ENCODE measurements around the gene PRRC2A. TPM values are rescaled to one million over a fixed set of nuclear protein-coding genes. Genes with fewer than 3 reads are reported as not detected.
A peak's percentile ranks its signal among the peaks of the same experiment; 100 is the strongest.
"Not testable (repeated sequence)": the region's sequence is repeated elsewhere in the genome, so short reads cannot be mapped to it uniquely, and the experiment has no call there.

Gene PRRC2A
- total RNA-seq, 2 experiments from 2014 or later = 265 to 286 TPM

DNA sequence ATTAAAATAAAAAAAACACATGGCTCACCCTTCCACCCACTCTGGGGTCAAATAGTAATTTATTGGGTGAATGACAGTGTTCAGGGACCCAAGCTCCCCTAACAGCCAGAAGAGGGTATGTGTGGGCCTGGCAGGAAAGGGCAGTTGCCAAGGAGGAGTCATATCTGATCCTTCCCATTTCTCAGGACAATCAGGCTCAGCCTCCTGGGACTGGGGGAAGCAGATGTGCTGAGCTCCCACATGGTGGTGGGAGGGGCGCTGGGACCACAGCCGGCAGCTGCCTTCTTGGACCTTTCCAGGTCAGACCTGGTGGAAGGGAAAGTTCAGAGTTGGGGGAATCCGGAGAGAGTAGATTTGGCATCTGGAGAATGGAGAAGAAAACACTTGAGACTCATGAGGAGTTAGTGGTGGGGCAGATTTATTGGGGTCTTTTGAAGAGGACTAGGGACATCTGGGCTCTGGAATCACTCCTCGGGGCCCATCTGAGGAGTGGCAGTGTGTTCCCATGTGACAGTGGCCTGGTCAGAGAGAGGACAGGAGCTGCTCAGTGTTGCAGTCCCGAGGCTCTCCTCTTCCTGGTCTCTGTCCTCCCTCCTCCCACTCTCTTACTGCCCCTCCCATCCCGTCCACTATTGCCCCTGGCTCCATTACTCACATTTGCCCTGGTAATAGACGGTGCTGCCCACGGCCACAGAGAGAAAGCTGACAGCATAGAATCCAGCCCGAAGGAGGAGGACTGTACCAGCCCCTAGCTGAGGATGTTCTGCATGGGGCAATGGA, 31.5 kb upstream of the PRRC2A start:
- peak overlapping the region; percentile 71 for H3K27ac Mint-ChIP-seq
- peaks cover 25% of the 10 kb centered on the region for H3K36me3 Mint-ChIP-seq
- DNase-seq (no peak), ATAC-seq (no peak)
- no peaks in the 10 kb centered on the region for H3K27me3 Mint-ChIP-seq
- peak overlapping the region; percentile 9 for H3K4me3 Mint-ChIP-seq
- no peaks in the 10 kb centered on the region for H3K9me3 Mint-ChIP-seq (ENCODE audit: low read depth)
- H3K4me1 Mint-ChIP-seq = peaks cover 87% of the 10 kb centered on the region
- CTCF ChIA-PET = interaction anchor here (1.0 to 26.0 kb wide), 5 partner anchors 5 to 43 kb away, joined by 4 to 952 read pairs (median 931); partner anchors contain the start of genes AIF1, ATP6V1G2, DDX39B and LST1

GRCh38 chr6:31590691-31591090, 29.8 kb upstream of the PRRC2A start:
- not testable (repeated sequence) for H3K9me3 Mint-ChIP-seq (ENCODE audit: low read depth); DNase-seq; H3K4me3 Mint-ChIP-seq; H3K27me3 Mint-ChIP-seq; ATAC-seq
- peak overlapping the region; percentile 24 for H3K27ac Mint-ChIP-seq
- H3K36me3 Mint-ChIP-seq = peaks cover 25% of the 10 kb centered on the region
- peaks cover 78% of the 10 kb centered on the region for H3K4me1 Mint-ChIP-seq
- CTCF ChIA-PET = interaction anchor here (1.1 to 26.0 kb wide), 3 partner anchors 8 to 44 kb away, joined by 4 to 952 read pairs (median 931); partner anchors contain the start of genes ATP6V1G2, DDX39B, LST1 and LTB

DNA sequence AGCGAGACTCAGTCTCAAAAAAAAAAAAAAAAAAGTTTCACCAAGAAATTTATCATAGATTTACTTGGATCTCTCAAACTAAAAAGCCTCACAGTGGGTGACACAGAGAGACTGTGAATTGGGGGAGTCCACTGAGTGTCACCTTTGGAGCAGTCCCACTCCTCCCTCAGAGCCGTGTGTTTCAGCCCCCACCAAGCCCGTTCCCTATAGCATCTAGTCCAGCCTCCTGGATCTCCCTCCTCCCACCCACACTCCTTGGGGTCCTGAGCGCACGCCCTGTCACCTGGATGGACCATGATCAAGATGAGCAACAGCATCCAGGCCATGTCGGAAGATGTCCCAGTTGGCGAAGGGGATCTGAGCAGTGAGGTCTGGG, 28.1 kb upstream of the PRRC2A start:
- CTCF ChIA-PET = interaction anchor here (0.8 to 26.0 kb wide), 8 partner anchors 9 to 146 kb away, joined by 3 to 952 read pairs (median 24); partner anchors contain the start of genes ATP6V1G2, BAG6, DDX39B and LST1
- H3K27me3 Mint-ChIP-seq = no peaks in the 10 kb centered on the region
- peaks cover 22% of the 10 kb centered on the region for H3K36me3 Mint-ChIP-seq
- ATAC-seq (no peak), DNase-seq (no peak)
- peak overlapping the region; percentile 78 for H3K4me3 Mint-ChIP-seq
- H3K27ac Mint-ChIP-seq = peak overlapping the region; percentile 91
- H3K4me1 Mint-ChIP-seq = peaks cover 72% of the 10 kb centered on the region
- H3K9me3 Mint-ChIP-seq (ENCODE audit: low read depth) = no peaks in the 10 kb centered on the region

- Mint-ChIP-seq H3K27me3 (no peaks in the 10 kb centered on the region), H3K9me3 (ENCODE audit: low read depth) (no peaks in the 10 kb centered on the region), H3K4me3 (no peak overlapping the region), H3K4me1 (peaks cover 50% of the 10 kb centered on the region), H3K27ac (peak overlapping the region; percentile 34), H3K36me3 (no peaks in the 10 kb centered on the region)
- ATAC-seq (peak; percentile 65), DNase-seq (no peak)
- CTCF ChIA-PET = interaction anchor here (0.6 to 26.0 kb wide), 15 partner anchors 10 to 532 kb away, joined by 3 to 952 read pairs (median 11); partner anchors contain the start of genes AIF1, ATP6V1G2, DDX39B and LST1
These were observed 23.5 kb upstream of the PRRC2A start for GRCh38 chr6:31597006-31597405.

DNA sequence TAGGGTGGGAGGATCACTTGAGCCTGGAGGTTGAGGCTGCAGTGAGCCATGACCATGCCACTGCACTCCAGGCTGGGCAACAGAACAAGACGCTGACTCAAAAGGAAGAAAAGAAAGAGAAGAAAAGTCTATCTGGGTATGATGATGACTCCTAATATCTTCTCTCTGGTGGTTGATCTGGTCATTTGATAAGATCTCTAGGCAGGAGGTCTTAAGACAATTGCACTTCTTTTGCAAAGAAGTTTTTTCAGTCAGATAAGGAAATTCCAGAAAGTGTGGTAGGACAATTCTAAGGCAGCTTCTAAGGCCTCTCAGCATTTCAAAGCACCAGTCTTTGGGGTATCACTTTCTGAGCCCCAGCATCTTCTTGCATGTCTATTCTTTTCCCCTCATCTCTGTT, 13.2 kb upstream of the PRRC2A start:
- Mint-ChIP-seq H3K27me3 (peaks cover 2% of the 10 kb centered on the region), H3K9me3 (ENCODE audit: low read depth) (no peaks in the 10 kb centered on the region), H3K4me1 (peaks cover 8% of the 10 kb centered on the region), H3K4me3 (no peak overlapping the region), H3K27ac (no peak overlapping the region), H3K36me3 (no peaks in the 10 kb centered on the region)
- peak; percentile 33 for ATAC-seq
- CTCF ChIA-PET = interaction anchor here (1.3 to 2.0 kb wide), 3 partner anchors 10 to 56 kb away, joined by 3 to 11 read pairs (median 7); no protein-coding TSS in a partner anchor
- DNase-seq = no peak

- CTCF ChIA-PET = interaction anchor here (1.1 to 3.8 kb wide), 3 partner anchors 9 to 29 kb away, joined by 3 to 35 read pairs (median 3); no protein-coding TSS in a partner anchor
These were observed 10.8 kb upstream of the PRRC2A start for GRCh38 chr6:31609519-31610406.

DNA sequence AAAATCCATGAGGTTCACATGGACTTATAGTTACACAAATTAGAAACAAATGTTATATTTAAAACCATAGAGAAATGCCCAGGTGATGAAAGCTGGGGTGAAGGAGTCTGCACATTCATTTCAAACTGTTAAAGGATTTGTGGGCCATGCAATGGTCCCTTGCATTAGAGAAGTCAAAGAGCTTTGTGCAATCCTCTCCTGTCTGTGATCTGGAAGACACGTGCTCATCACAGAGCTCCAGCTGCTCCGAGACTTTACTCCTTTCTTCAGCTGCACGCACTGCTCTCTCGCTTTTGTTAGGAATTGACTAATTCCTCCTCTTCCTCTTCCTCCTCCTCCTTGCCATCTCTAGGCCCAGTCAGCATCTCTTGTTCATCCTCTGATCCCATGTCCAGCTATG, 9.5 kb upstream of the PRRC2A start:
- Mint-ChIP-seq H3K9me3 (ENCODE audit: low read depth) (no peaks in the 10 kb centered on the region), H3K27ac (no peak overlapping the region), H3K4me1 (peaks cover 22% of the 10 kb centered on the region), H3K27me3 (no peaks in the 10 kb centered on the region), H3K36me3 (no peaks in the 10 kb centered on the region), H3K4me3 (no peak overlapping the region)
- ATAC-seq (no peak), DNase-seq (no peak)
- CTCF ChIA-PET = interaction anchor here (1.1 to 3.8 kb wide), 2 partner anchors 8 to 13 kb away, joined by 3 to 35 read pairs; no protein-coding TSS in a partner anchor

More at GRCh38 chr6:31609519-31610406, 10.8 kb upstream of the PRRC2A start:
- Mint-ChIP-seq H3K36me3 (no peaks in the 10 kb centered on the region), H3K4me1 (peaks cover 10% of the 10 kb centered on the region), H3K27ac (no peak overlapping the region), H3K27me3 (no peaks in the 10 kb centered on the region), H3K9me3 (ENCODE audit: low read depth) (no peaks in the 10 kb centered on the region), H3K4me3 (no peak overlapping the region)
- DNase-seq (no peak), ATAC-seq (no peak)

DNA sequence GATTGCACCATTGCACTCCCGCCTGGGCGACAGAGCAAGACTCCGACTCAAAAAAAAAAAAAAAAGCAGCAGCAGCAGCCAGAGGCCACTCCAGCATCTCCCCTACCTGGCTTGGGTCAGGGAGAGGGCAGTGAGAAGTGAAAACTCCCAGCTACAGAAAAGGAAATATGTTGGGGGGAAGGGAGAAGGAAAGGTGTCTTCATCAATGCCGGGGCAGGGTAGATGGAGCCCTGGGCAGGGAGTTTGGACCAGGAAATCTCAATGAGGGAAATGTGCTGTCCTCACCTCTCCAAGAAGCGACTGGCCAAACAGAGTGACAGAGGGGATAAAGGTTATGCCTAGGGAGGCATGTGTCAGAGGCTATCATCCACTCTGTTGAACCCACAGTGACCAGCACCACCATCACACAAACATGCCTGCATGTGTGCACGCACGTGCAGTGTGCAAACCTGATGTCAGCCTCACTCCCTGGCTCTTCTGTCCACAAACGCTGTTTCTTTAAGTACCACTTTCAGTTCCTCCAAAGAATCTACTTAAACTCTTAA, 6.4 kb upstream of the PRRC2A start:
- Mint-ChIP-seq H3K4me3 (no peak overlapping the region), H3K27me3 (no peaks in the 10 kb centered on the region), H3K9me3 (ENCODE audit: low read depth) (no peaks in the 10 kb centered on the region), H3K27ac (no peak overlapping the region), H3K36me3 (peaks cover 7% of the 10 kb centered on the region), H3K4me1 (peaks cover 29% of the 10 kb centered on the region)
- CTCF ChIA-PET = interaction anchor here (1.3 to 6.1 kb wide), 2 partner anchors 16 to 37 kb away, joined by 3 to 40 read pairs; no protein-coding TSS in a partner anchor
- ATAC-seq (no peak), DNase-seq (no peak)

- ATAC-seq (no peak), DNase-seq (no peak)
- H3K36me3 Mint-ChIP-seq = peaks cover 8% of the 10 kb centered on the region
- peak within 1 kb of the TSS; percentile 73 for H3K4me3 Mint-ChIP-seq
- H3K9me3 Mint-ChIP-seq (ENCODE audit: low read depth) = no peaks in the 10 kb centered on the region
- H3K4me1 Mint-ChIP-seq = peaks cover 34% of the 10 kb centered on the region
- CTCF ChIA-PET = interaction anchor here (0.9 to 6.1 kb wide), 3 partner anchors 17 to 75 kb away, joined by 3 to 40 read pairs (median 4); no protein-coding TSS in a partner anchor
- H3K27me3 Mint-ChIP-seq = no peaks in the 10 kb centered on the region
- H3K27ac Mint-ChIP-seq = peak within 1 kb of the TSS; percentile 89
These were observed 5.6 kb upstream of the PRRC2A start, which contains the start of gene AIF1 for GRCh38 chr6:31614684-31615578. AIF1 (plus strand) TSS chr6:31615234; CDS start chr6:31615330, 96 bp downstream.

- DNase-seq (peak; percentile 59), ATAC-seq (no peak)
- Mint-ChIP-seq H3K9me3 (ENCODE audit: low read depth) (no peaks in the 10 kb centered on the region), H3K4me1 (peaks cover 34% of the 10 kb centered on the region), H3K4me3 (peak overlapping the region; percentile 73), H3K27me3 (no peaks in the 10 kb centered on the region), H3K27ac (peak overlapping the region; percentile 89), H3K36me3 (peaks cover 8% of the 10 kb centered on the region)
- CTCF ChIA-PET = interaction anchor here (0.9 to 6.1 kb wide), 6 partner anchors 15 to 76 kb away, joined by 3 to 40 read pairs (median 4); partner anchors contain the start of gene C6orf47
These were observed 4.8 kb upstream of the PRRC2A start for GRCh38 chr6:31615748-31616147.

DNA sequence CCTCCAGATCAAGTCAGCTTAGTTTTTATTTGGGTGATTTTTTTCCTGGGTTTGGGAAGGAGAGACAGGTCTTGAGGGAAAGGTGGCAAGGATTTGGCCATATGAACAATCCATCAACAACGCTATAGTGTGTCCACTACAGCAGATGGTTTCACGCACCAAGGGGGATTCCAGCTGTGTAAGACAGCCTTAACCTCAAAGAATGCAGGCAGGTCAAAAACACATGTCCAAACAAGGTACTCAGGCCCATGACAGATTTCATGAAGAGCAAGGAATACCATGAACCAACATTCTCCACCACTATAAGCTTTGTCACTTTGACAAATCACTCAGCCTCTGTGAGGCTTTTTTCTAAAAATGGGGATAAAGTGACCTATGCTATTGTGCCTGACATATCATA, 3.5 kb upstream of the PRRC2A start:
- DNase-seq (no peak), ATAC-seq (no peak)
- H3K4me3 Mint-ChIP-seq = peak overlapping the region; percentile 73
- no peaks in the 10 kb centered on the region for H3K27me3 Mint-ChIP-seq
- peaks cover 19% of the 10 kb centered on the region for H3K36me3 Mint-ChIP-seq
- peaks cover 41% of the 10 kb centered on the region for H3K4me1 Mint-ChIP-seq
- CTCF ChIA-PET = interaction anchor here (0.6 to 6.1 kb wide), 4 partner anchors 19 to 121 kb away, joined by 3 to 40 read pairs (median 6); no protein-coding TSS in a partner anchor
- H3K27ac Mint-ChIP-seq = peak overlapping the region; percentile 89
- H3K9me3 Mint-ChIP-seq (ENCODE audit: low read depth) = no peaks in the 10 kb centered on the region
